GM18861 (cell line): ENCODE data around the gene S100A4.
"Not testable (repeated sequence)": the region's sequence is repeated elsewhere in the genome, so short reads cannot be mapped to it uniquely, and the experiment has no call there.

Experiments
- ATAC-seq: cut with Tn5 transposase; IDR thresholded peaks from one replicate; pipeline ENCODE4 v1.9.1; 2021; ENCODE audit not compliant: unreplicated experiment

The S100A4 gene

GRCh38 chr1:153567621-153568366, 22.2 kb upstream of the S100A4 start:
- no peak for ATAC-seq

GRCh38 chr1:153566414-153567371, 21.1 kb upstream of the S100A4 start:
- no peak for ATAC-seq

DNA sequence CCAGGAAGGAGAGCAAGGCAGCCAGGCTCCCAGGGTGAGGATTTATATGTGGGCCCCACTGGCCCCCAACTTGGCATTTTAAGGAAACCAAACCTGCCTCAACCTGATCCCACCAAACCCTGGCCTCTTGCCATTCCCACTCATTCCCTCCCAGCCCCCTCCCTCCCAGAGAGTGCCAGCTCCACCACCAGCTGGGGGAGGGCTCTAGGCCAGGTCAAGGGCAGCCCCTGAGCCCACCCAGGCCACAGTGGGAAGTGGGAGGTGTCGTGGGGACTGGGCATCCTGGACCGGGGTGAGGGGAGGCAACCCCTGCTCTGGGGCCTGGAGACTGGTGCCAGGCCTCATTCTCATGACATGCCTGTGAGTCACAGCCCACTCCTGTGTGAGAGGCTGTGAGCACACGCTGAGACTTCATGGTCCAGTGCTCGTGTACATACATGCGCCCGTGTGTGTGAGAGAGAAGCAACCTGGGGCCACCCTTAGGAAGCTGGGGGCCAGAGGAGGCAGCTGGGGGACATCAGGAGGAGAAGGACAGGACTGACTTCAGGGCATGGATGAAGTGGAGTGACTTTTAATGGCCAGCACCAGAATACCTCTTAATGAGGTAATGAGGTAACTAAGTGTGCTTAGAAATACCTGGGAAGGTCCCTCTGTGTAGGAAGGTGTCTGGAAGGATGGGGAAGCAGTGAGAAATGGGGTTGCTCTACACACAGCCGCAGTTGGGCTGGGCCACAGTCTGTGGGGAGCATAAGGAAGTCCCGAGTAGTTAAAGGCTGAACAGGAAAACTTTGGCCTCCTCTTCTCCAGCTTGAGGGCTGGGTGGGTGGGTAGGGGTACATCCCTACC, 20.1 kb upstream of the S100A4 start, which contains the start of gene S100A2:
S100A2 (minus strand) TSS at position 316 of the 846 bp plus-strand sequence. CDS start 1,967 bp downstream, outside the sequence.
- no peak for ATAC-seq

- no peak for ATAC-seq
These were observed 18.4 kb upstream of the S100A4 start for GRCh38 chr1:153563991-153564390.

DNA sequence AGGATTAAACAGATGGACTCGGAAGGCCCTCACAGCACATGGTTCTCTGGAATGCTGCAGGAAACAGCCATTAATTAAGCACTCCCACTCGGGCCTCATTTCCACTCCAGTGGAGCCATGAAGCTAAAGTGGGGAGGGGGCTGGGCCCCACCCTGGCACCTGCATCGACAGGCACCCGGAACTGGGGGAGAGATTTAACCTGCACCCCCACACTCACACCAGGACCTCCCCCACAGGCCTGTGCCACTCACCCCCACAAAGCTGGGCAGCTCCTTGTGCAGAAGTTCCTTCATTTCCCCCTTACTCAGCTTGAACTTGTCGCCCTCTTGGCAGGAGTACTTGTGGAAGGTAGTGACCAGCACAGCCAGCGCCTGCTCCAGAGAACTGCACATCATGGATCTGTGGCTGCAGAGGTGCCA, 17.9 kb upstream of the S100A4 start:
- ATAC-seq, result no peak

- ATAC-seq, result not testable (repeated sequence)
These were observed 16.4 kb upstream of the S100A4 start for GRCh38 chr1:153562021-153562420.

DNA sequence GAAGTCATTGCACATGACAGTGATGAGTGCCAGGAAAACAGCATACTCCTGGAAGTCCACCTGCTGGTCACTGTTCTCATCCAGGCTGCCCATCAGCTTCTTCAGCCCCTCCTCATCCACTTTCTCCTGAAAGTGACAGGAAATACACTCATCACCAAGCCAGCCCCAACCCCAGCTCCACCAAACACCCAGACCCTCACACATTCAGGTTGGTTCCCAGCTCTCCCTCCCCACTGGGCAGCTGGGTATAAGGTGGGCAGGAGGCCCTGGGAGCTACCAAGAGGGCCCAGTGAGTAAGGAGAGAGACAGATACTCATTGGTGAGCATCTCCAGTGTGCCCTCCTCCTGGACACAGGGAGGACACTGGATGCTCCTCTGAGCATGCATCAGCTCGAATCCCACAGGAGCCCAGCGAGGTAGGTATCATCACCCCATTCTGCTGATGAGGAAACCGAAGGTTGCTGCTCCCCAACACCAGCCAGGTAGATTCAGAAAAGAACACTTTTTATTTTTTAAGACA, 15.9 kb upstream of the S100A4 start:
- no peak for ATAC-seq

- ATAC-seq, result no peak
These were observed 15.3 kb upstream of the S100A4 start for GRCh38 chr1:153560771-153561465.

DNA sequence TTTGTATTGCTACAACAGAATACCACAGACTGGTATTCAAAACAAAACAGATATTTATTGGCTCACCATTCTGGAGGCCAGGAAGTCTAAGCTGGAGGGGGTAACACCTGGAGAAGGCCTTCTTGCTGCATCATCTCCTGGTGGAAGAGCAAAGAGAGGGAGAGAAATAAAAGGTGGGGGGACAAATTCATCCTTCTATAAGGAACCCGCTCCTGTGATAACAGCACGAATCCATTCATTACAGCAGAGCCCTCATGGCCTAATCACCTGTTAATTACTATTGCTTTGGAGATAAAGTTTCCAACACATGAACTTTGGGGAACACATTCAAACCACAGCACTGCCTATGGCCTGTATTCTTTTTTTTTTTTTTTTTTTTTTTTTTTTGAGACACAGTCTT, 14.6 kb upstream of the S100A4 start:
- no peak for ATAC-seq

- ATAC-seq, result no peak
These were observed 12.3 kb upstream of the S100A4 start for GRCh38 chr1:153557877-153558276.

GRCh38 chr1:153556348-153556747, 10.7 kb upstream of the S100A4 start:
- ATAC-seq, result no peak

- ATAC-seq, result no peak
These were observed 8.4 kb upstream of the S100A4 start for GRCh38 chr1:153553830-153554541.

DNA sequence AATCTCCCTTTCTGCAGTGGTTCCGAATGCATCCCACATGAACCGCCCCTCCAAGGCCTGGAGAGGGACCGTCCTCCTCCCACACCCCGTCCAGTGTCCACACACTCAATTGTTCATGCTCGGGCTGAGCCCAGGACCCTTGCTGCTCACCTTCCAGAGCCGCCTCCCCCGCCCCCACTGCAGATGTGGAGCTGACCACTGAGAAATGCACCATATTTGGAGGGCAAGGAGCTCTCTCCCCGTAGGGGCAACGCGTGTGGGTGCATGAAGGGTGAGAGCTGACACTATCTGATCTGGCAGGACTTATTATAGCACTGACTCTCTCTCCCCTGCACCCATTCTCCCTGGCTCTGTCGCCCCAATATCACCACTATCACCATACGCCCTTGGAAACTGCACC, 7.5 kb upstream of the S100A4 start:
- ATAC-seq, result no peak

GRCh38 chr1:153552335-153552734, 6.7 kb upstream of the S100A4 start:
- no peak for ATAC-seq

DNA sequence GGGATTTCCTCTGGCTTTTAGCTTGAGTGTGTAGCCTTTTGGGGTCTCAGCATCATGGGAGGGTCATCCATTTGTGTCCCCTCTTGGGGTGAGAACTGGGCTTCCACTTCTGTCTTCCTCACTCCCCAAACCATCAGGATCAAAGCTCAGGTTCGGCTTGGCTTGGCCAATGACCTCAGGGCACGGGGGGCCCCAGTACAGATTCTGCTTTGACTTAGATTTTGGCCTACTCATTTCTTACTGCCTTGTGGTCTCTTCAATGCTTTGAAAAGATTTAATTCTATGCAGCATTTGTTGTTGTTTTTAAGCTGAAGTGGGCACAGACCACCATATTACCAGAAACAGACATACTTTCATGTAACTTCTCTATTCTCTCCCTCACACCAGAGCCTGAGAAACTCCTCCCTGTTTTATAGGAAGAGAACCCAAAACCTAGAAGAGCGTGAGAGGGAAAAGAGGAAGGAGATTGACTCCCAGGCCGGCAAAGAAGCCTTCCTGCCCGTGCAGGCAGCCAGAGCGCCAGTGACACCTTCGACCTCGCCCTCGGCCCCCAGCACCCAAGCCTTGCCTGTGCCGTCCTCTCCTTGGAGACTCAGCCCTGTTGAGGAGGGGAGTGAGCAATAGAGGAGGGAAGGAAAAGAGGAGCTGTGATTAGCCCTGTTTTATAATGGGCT, 5.4 kb upstream of the S100A4 start:
- ATAC-seq, result no peak

DNA sequence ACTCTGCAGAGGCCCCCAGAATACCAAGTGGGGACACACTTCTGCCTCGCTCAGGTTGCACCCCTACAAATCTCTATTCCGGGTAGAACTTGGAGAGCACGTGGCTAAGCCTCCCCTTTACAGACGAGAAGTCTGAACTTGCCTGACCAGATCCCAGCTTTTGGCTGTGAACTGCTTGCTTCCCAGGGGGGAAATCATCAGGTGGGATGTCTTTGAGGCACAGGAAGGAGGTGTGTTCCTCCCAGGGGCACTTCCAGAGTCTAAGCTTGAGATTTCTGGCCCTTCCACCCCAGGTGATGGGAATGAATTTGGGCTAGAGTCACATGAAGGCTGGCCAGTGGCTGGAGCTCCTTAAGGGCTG, 4.8 kb upstream of the S100A4 start:
- no peak for ATAC-seq

- no peak for ATAC-seq
These were observed 4.3 kb upstream of the S100A4 start for GRCh38 chr1:153549741-153550397.
